D341Med (cell line): Measurements from ENCODE around the gene SLC10A6.
"Not testable (repeated sequence)": the region's sequence is repeated elsewhere in the genome, so short reads cannot be mapped to it uniquely, and the experiment has no call there.

Source experiments
- DNase-seq: peaks from one replicate; pipeline ENCODE4 v3.0.0; 2012; ENCODE audit warnings: low spot score

SLC10A6 gene

DNA sequence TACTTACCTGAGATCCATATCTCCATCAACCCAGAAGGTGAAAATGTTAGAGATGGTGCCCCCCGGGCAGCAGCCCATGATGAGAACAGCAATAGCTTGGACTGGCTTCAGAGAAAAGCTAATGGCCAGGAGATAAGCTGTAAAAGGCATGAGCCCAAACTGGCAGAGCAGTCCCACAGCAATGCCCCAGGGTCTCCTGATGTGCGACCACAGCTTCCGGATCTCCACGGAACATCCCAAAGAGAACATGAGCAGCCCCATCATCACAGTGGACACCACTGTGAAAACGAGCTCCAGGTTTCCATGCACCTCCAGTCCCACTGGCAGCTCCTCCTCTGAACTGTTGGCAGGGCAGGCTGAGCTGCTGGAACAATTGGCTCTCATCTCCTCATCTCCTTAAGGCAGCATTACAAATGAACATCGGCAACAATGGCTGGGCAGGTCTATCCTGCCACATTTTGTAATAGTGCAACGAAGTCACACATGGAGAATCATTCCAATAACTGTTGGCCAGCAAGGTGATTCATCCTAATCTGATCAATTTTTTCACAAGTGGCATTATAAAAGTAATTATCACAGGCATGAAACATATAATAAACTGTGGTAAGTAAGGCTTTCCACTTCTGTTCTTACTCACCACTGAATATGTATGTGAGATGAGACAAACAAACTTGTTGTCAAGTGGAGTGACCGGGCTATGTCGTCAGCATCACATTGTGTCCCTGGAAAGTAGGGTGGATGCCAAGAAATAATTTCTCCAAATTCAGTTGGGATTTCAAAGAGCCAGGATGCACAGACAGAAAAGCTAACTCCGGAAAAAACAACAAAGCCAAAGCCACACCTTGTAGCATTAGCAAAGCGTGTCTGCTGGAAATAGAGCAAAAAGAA is at the start of gene SLC10A6:
SLC10A6 (minus strand) TSS at position 653 of the 888 bp plus-strand sequence; CDS start at position 384, 269 bp downstream.
- no peak for DNase-seq

DNA sequence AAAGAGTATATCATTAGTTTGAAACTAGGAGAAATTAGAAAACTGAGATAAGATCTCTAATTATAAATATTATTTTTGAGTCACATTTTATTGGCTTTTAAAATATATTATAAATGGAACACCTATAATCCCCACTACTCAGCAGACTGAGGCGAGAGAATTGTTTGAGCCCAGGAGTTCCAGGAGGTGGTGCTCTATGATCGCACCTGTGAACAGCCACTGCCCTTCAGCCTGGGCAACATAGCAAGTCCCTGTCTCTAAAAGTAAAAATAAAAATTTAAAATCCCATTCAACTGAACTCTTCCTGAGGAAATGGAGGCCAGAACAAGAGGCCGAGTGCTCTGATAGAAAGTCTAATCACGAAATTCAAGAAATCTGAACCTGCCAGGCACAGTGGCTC is 49.4 kb upstream of the SLC10A6 start:
- DNase-seq = no peak

GRCh38 chr4:86896596-86896995 is 47.4 kb upstream of the SLC10A6 start:
- DNase-seq = no peak

DNA sequence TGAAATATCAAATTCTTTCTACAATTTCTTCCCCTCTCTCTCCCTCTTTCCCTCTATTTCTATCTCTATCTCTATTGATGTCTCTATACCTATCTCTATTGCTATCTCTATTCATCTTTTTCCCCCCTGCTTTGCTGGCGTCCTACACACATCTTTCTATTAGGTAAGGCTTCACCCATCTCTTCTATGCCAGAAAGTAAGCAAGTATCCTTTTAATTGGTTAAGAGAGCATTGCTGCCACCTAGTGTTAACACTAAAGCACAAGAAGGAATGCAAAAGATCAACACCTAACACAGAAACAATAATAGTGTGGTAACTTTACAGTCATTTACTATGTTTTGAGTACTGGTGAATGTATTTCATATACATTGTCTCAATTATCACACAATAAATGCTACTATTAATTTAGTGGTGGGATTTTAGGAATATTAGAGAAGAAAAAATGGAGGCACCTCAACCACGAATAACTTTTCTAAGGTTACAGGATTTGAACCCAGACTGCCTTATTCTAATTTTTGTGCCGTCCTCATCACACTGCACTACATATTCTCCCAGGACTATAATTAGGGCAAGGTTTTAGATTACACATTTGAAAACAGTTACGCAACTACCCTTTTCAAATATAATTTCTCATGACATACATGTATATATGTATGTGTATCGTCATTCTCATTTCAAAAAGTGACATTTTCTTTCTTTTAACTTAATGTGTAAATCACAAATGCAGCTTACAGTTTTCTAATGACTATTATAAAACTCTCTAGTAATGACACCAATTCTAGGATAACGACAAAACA is 46.7 kb upstream of the SLC10A6 start:
- DNase-seq = peak; percentile 40

DNA sequence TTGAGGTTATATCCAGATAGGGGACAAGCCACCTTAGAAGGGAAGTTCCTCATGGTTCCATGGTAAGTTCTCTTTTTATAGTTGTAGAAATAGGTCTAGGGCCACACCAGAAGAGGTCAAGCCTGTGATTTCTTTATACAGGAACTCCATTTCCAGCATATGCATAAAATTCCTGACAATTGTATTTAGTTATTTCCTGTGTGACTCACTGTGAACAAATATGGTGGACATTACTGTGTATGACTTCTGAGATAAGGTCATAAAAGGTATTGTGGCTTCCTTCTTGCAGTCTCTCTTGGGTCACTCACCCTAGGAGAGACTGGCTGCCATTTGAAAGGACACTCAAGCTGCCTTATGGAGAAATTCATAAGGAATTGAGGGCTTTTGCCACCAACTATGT is 45.3 kb upstream of the SLC10A6 start:
- no peak for DNase-seq

DNA sequence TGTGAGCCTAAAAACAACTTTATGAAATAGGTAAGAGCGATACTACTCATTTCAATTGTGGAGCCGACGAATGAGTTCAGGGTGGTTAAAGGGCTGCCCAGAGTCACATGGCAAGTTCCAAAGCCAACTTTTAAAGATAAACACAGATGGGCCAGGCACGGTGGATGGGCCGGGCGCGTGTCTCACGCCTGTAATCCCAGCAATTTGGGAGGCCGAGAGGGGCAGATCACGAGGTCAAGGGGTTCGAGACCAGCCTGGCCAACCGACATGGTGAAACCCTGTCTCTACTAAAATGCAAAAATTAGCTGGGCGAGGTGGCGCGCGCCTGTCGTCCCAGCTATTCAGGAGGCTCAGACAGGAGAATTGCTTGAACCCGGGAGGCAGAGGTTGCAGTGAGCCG is 44.0 kb upstream of the SLC10A6 start:
- no peak for DNase-seq

GRCh38 chr4:86892636-86892960 is 43.4 kb upstream of the SLC10A6 start:
- no peak for DNase-seq

- peak; percentile 82 for DNase-seq
These were observed 42.8 kb upstream of the SLC10A6 start, which contains the start of gene C4orf36 for GRCh38 chr4:86891762-86892635. Gene C4orf36, minus strand, starts transcription at chr4:86892422. Its CDS starts 902 bp downstream, at chr4:86891520.

- no peak for DNase-seq
These were observed 41.6 kb upstream of the SLC10A6 start for GRCh38 chr4:86890790-86891189.

- no peak for DNase-seq
These were observed 30.5 kb upstream of the SLC10A6 start for GRCh38 chr4:86879641-86880040.

DNA sequence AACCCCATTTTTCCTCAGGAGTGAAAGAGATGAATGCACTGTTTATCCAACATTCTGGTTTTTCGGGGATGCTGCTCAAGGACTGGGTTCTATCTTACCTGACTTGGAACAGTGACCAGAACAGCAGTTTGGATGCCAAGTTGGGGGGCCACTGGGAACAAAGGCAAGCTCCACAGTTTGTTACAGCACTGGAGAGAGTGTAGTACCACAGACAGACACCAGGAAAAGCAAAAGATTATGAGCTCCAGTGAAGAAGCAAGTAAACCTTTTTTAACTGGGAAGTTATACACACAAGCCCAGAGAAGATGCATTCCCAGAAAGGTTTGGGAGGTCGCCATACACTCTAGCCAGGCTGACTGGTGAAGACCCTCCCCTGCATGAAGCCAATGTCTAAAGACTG is 29.5 kb upstream of the SLC10A6 start:
- DNase-seq = no peak

GRCh38 chr4:86876894-86877685 is 27.9 kb upstream of the SLC10A6 start:
- no peak for DNase-seq

DNA sequence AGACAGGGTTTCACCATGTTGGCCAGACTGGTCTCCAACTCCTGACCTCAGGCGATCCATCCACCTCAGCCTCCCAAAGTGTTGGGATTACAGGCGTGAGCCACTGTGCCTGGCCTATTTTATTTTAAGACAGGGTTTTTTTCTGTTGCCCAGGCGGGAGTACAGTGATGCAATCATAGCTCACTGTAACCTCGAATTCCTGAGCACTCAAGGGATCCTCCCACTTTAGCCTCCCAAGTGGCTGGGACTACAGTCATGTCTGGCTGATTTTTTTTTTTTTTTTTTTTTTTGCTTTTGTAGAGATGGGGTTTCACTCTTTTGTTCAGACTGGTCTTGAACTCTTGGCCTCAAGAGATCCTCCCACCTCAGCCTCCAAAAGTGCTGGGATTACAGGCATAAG is 26.3 kb upstream of the SLC10A6 start:
- DNase-seq = not testable (repeated sequence)

GRCh38 chr4:86872135-86872534 is 23.0 kb upstream of the SLC10A6 start:
- DNase-seq = no peak

- DNase-seq = no peak
These were observed 21.4 kb upstream of the SLC10A6 start for GRCh38 chr4:86870442-86871069.

DNA sequence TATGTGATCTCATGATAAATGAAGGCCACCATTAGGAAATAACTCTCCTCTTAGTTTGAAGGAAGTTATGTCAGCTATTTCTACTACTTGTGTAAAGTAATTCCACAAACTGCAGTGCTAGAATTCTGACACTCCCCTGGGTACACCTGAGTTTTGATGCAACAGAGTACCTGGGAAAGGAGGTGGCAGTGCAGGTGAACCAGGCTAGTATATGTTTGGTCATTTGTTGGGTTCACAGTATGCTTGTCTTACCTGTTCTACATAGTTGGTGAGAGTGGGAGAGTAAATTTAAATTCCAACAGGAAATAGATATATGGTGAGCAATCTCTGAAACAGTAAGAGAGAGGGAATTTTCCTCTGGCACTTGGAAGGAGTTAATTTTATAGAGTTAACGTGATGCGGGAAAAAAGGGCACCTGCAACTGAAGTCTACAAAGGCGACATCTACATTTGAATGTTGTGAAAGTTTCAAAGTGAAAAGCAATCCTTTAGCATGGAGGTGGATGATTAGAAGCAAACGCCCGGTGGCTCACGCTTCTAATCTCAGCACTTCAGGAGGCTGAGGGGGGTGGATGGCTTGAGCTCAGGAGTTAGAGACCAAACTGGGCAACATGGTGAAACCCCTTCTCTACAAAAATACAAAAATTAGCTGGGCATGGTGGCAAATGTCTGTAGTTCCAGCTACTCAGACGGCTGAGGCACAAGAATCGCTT is 8.3 kb upstream of the SLC10A6 start:
- no peak for DNase-seq

- DNase-seq = no peak
These were observed 7.7 kb upstream of the SLC10A6 start for GRCh38 chr4:86856896-86857295.

DNA sequence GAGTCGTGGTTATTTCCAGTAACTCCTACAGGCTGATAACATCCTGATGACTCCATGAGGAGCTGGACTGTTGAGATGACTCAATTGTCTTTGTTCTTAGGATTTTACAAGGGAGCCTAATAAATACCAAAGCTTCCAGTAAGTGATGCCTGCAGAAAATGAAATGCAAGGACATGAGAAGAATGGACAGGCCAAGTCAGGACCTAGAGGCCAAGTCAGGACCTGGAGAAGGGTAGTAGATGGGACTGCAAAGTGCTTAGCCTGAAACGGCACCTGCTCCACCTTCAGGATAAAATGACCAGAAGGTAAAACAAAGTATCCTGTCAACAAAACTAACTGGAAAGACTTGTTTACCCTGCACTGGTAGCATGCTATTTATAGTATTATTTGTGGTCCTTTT is 6.4 kb upstream of the SLC10A6 start:
- DNase-seq = no peak

DNA sequence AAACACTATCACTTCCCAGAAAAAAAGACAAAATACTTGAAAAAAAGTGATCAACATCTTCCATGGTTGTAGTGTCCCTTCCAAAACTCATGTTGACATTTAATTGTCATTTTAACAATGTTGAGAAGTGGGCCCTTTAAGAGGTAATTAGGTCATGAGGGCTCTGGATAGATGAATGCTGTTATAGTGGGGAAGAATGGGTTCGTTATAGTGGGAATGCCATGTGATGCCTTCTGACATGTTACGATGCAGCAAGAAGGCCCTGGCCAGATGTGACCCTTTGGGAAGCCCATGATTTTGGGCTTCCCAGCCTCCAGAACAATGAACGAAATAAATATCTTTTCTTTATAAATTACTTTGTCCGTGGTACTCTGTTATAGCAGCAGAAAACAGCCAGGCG is 4.0 kb upstream of the SLC10A6 start:
- no peak for DNase-seq

DNA sequence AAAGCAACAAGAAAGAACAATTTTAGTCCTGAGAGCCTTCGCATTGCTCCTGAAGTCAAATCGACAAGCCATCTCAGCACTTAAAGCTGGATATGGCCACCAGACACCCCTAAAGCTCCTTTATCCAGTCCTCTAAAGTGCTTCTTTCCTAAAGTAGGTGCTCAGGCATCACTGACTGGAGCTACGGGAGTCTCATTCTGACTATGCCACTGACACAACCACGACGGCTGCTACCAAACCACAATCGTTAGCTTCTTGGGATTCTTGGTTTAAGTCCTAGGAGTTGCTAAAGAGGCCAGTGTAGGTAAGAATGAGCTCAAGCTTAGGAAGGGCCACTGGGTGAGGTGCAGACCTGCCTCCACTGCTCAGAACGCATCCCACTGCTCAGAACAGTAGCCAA is 1.0 kb downstream of the SLC10A6 start:
- no peak for DNase-seq
